ENCODE results near the gene RTL10. TPM values are rescaled to one million over a fixed set of nuclear protein-coding genes. Genes with fewer than 3 reads are reported as not detected.

RTL10 gene
- polyA plus RNA-seq, 1 donor from 2014 or later, result 11.7 TPM

DNA sequence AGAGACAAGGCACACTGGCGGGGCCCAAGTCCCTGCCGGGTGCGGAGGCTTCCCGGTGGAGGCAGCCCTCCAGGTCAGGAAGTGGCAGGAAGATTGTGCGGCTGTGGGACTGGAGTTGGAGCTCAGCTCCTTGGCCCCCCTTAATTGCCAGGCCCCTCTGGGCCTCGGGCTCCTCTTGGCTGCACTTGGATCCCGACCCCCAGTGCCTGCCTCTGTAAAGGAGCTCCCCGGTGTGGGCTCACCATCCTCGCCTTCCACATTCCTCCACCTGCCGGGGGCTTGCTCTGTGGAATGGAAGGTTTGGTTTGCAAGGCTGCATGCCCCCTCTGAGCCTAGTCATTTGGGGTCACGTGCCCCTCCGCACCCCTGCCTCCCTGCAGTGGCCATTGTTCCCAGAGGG lies 48.8 kb upstream of the RTL10 start:
- H4K20me1 ChIP-seq (ENCODE audit: insufficient read depth), result no peaks in the 10 kb centered on the region
- H3K79me2 ChIP-seq (replicated peaks; ENCODE audit: insufficient read depth, low read length), result no peaks in the 10 kb centered on the region
- H3F3A ChIP-seq (ENCODE audit: insufficient read depth, low read length, poor library complexity, severe bottlenecking), result no peaks in the 10 kb centered on the region
- H2AFZ ChIP-seq (ENCODE audit: low read depth, low read length), result no peak overlapping the region
- no peak overlapping the region for H3K4me2 ChIP-seq (ENCODE audit: low read length)
- no peaks in the 10 kb centered on the region for H3K9me2 ChIP-seq (ENCODE audit: insufficient read depth, low read length)
- no peaks in the 10 kb centered on the region for H3K27me3 ChIP-seq (ENCODE audit: insufficient read depth, low read depth, low read length)
- no peaks in the 10 kb centered on the region for H3K36me3 ChIP-seq (ENCODE audit: insufficient read depth, low read length)
- H3K4me3 ChIP-seq (ENCODE audit: low read length), result no peak overlapping the region
- TF ChIP-seq EP300 (conservative IDR thresholded peaks at IDR 0.05; ENCODE audit: poor library complexity, severe bottlenecking), result no peak
- no peak for TF ChIP-seq MXI1 (conservative IDR thresholded peaks at IDR 0.05; ENCODE audit: poor library complexity, severe bottlenecking)
- no peak for TF ChIP-seq POLR2AphosphoS5 (IDR thresholded peaks at IDR 0.05)
- no peak for TF ChIP-seq TAF1 (IDR thresholded peaks at IDR 0.05; ENCODE audit: low read depth)
- no peak for TF ChIP-seq REST (IDR thresholded peaks at IDR 0.05; ENCODE audit: borderline replicate concordance)
- TF ChIP-seq, protein P1, sequence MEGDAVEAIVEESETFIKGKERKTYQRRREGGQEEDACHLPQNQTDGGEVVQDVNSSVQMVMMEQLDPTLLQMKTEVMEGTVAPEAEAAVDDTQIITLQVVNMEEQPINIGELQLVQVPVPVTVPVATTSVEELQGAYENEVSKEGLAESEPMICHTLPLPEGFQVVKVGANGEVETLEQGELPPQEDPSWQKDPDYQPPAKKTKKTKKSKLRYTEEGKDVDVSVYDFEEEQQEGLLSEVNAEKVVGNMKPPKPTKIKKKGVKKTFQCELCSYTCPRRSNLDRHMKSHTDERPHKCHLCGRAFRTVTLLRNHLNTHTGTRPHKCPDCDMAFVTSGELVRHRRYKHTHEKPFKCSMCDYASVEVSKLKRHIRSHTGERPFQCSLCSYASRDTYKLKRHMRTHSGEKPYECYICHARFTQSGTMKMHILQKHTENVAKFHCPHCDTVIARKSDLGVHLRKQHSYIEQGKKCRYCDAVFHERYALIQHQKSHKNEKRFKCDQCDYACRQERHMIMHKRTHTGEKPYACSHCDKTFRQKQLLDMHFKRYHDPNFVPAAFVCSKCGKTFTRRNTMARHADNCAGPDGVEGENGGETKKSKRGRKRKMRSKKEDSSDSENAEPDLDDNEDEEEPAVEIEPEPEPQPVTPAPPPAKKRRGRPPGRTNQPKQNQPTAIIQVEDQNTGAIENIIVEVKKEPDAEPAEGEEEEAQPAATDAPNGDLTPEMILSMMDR (IDR thresholded peaks at IDR 0.05; ENCODE audit: poor library complexity, severe bottlenecking), result no peak
- no peak for TF ChIP-seq RAD21 (conservative IDR thresholded peaks at IDR 0.05)
- TF ChIP-seq EZH2 (IDR thresholded peaks at IDR 0.05; ENCODE audit: borderline replicate concordance, insufficient read depth, low read length, poor library complexity, severe bottlenecking), result no peak
- no peak for TF ChIP-seq SMC3 (conservative IDR thresholded peaks at IDR 0.05; ENCODE audit: poor library complexity)
- H3K9me3 ChIP-seq (ENCODE audit: low read length), result no peaks in the 10 kb centered on the region
- H3K27ac ChIP-seq (ENCODE audit: low read length), result no peak overlapping the region
- no peak overlapping the region for H3K9ac ChIP-seq (ENCODE audit: low read length)

DNA sequence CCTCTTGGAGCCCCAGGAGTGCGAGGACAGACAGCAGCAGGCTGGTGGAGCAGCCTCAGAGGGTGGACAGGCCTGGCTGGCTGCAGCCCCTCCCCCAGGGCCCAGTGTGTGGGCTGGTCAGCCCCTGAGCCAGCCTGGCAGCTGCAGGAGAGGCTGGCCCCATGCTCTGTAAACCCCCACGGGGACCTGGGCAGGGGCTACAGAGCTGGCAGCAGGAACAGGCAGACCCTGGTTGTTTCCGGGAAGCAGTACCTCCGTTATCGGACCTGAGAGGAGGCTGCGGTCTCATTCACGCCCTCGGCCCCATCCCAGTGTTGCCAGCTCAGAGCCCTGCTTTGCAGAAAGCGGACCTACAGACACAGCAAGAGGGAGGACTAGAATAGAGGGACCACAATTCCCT lies 48.4 kb upstream of the RTL10 start:
- no peak overlapping the region for H3K27ac ChIP-seq (ENCODE audit: low read length)

More for the DNA sequence above, 48.4 kb upstream of the RTL10 start:
- H3K4me2 ChIP-seq (ENCODE audit: low read length), result no peak overlapping the region
- no peaks in the 10 kb centered on the region for H3K36me3 ChIP-seq (ENCODE audit: insufficient read depth, low read length)
- no peak overlapping the region for H2AFZ ChIP-seq (ENCODE audit: low read depth, low read length)
- no peak overlapping the region for H3K4me3 ChIP-seq (ENCODE audit: low read length)
- no peaks in the 10 kb centered on the region for H4K20me1 ChIP-seq (ENCODE audit: insufficient read depth)
- H3K79me2 ChIP-seq (replicated peaks; ENCODE audit: insufficient read depth, low read length), result no peaks in the 10 kb centered on the region
- no peaks in the 10 kb centered on the region for H3K27me3 ChIP-seq (ENCODE audit: insufficient read depth, low read depth, low read length)
- H3K9ac ChIP-seq (ENCODE audit: low read length), result no peak overlapping the region
- H3K9me3 ChIP-seq (ENCODE audit: low read length), result no peaks in the 10 kb centered on the region
- TF ChIP-seq EZH2 (IDR thresholded peaks at IDR 0.05; ENCODE audit: borderline replicate concordance, insufficient read depth, low read length, poor library complexity, severe bottlenecking) (no peak), SMC3 (conservative IDR thresholded peaks at IDR 0.05; ENCODE audit: poor library complexity) (no peak), MXI1 (conservative IDR thresholded peaks at IDR 0.05; ENCODE audit: poor library complexity, severe bottlenecking) (no peak), POLR2AphosphoS5 (IDR thresholded peaks at IDR 0.05) (no peak), TAF1 (IDR thresholded peaks at IDR 0.05; ENCODE audit: low read depth) (no peak), RAD21 (conservative IDR thresholded peaks at IDR 0.05) (no peak), EP300 (conservative IDR thresholded peaks at IDR 0.05; ENCODE audit: poor library complexity, severe bottlenecking) (no peak), REST (IDR thresholded peaks at IDR 0.05; ENCODE audit: borderline replicate concordance) (no peak)
- TF ChIP-seq, protein P1 (IDR thresholded peaks at IDR 0.05; ENCODE audit: poor library complexity, severe bottlenecking), result no peak
- H3F3A ChIP-seq (ENCODE audit: insufficient read depth, low read length, poor library complexity, severe bottlenecking), result no peaks in the 10 kb centered on the region
- no peaks in the 10 kb centered on the region for H3K9me2 ChIP-seq (ENCODE audit: insufficient read depth, low read length)
